ENCODE results near the gene ANTXR1.
"Not testable (repeated sequence)": the region's sequence is repeated elsewhere in the genome, so short reads cannot be mapped to it uniquely, and the experiment has no call there.

The ANTXR1 gene

GRCh38 chr2:69213782-69214181 lies 200.8 kb downstream of the ANTXR1 start:
- DNase-seq = no peak

GRCh38 chr2:69214898-69215297 lies 201.9 kb downstream of the ANTXR1 start:
- DNase-seq = no peak

GRCh38 chr2:69216535-69217332 lies 203.8 kb downstream of the ANTXR1 start:
- DNase-seq = no peak

GRCh38 chr2:69217333-69218080 lies 204.5 kb downstream of the ANTXR1 start:
- no peak for DNase-seq

- no peak for DNase-seq
Measured at GRCh38 chr2:69221512-69221911, 208.5 kb downstream of the ANTXR1 start.

GRCh38 chr2:69221960-69222751 lies 209.2 kb downstream of the ANTXR1 start:
- no peak for DNase-seq

GRCh38 chr2:69222953-69223658 lies 210.1 kb downstream of the ANTXR1 start:
- DNase-seq = no peak

GRCh38 chr2:69223759-69224511 lies 211.0 kb downstream of the ANTXR1 start:
- no peak for DNase-seq

- no peak for DNase-seq
Measured at GRCh38 chr2:69224512-69224837, 211.5 kb downstream of the ANTXR1 start.

- no peak for DNase-seq
Measured at GRCh38 chr2:69225933-69226332, 213.0 kb downstream of the ANTXR1 start.

GRCh38 chr2:69226903-69227302 lies 213.9 kb downstream of the ANTXR1 start:
- no peak for DNase-seq

GRCh38 chr2:69227716-69228115 lies 214.7 kb downstream of the ANTXR1 start:
- no peak for DNase-seq

GRCh38 chr2:69230946-69231345 lies 218.0 kb downstream of the ANTXR1 start:
- not testable (repeated sequence) for DNase-seq

- DNase-seq = no peak
Measured at GRCh38 chr2:69231612-69232277, 218.8 kb downstream of the ANTXR1 start.

- not testable (repeated sequence) for DNase-seq
Measured at GRCh38 chr2:69235835-69236234, 222.9 kb downstream of the ANTXR1 start.

- DNase-seq = no peak
Measured at GRCh38 chr2:69237070-69237670, 224.2 kb downstream of the ANTXR1 start.

GRCh38 chr2:69238449-69239031 lies 225.6 kb downstream of the ANTXR1 start:
- DNase-seq = no peak

- DNase-seq = no peak
Measured at GRCh38 chr2:69241093-69241492, 228.1 kb downstream of the ANTXR1 start.

- no peak for DNase-seq
Measured at GRCh38 chr2:69241664-69242514, 228.9 kb downstream of the ANTXR1 start.

- no peak for DNase-seq
Measured at GRCh38 chr2:69242651-69243051, 229.7 kb downstream of the ANTXR1 start.

Measured in NCI-H146 (cell line).